K562 (cell line): ENCODE data around the gene ADIG. TPM values are rescaled to one million over a fixed set of nuclear protein-coding genes. Genes with fewer than 3 reads are reported as not detected.
"Not testable (repeated sequence)": the region's sequence is repeated elsewhere in the genome, so short reads cannot be mapped to it uniquely, and the experiment has no call there.

Source experiments
- ATAC-seq: fragments of 200-7000 bp; cut with Tn5 transposase; 3 replicates; pipeline ENCODE4 v1.9.1; 2020; ENCODE audit warnings: moderate library complexity
- BruUV-seq: library from RNA; stranded (reverse); fragments of 400-500 nt; replicated peaks from 2 replicates; lab custom pipeline; 2021; lab: Mats Ljungman, UMichigan
- CTCF ChIA-PET: fragments of 300-600 bp; formaldehyde crosslinking; extraction: SDS; loops from one replicate; lab custom pipeline; 2021; ENCODE audit warnings: low intra/inter-chr PET ratio; lab: Yijun Ruan, JAX
- POLR2A ChIA-PET: fragments of 300-600, 350-650 bp; sonication (Branson Sonifier 250); formaldehyde crosslinking; extraction: SDS; loops from one replicate; lab custom pipeline; 2021; ENCODE audit warnings: antibody characterized with exemption, inconsistent platforms; lab: Yijun Ruan, JAX
- DNase-seq, 4 experiments: peaks; one replicate each; pipeline versions ENCODE4 v3.0.0 to v3.0.0-alpha.2; 2011 to 2018; ENCODE audit warnings: low spot score in 3 of 4, mixed read lengths in 3 of 4; ENCODE audit errors: extremely low read depth in 1 of 4
- FAIRE-seq: peaks from 2 replicates; lab custom pipeline; 2011; peaks lifted over from hg19 to GRCh38; lab: Jason Lieb, UNC
- H2AFZ ChIP-seq: 2 replicates; pipeline ENCODE4 v1.6.0; 2011; ENCODE audit warnings: low read depth, low read length, control low read depth, inconsistent platforms
- H3K27ac ChIP-seq: fragments of 200-600 bp; 3 replicates; pipeline ENCODE4 v1.8.0; 2011; ENCODE audit warnings: low read depth, mild to moderate bottlenecking, control low read depth, inconsistent platforms, low read length, moderate library complexity, mixed read lengths; ENCODE audit errors: extremely low read depth
- H3K27me3 ChIP-seq, 2 experiments: fragments of 300-600 bp in 1 of 2; 2 replicates in 1 of 2; 3 replicates in 1 of 2; pipeline versions ENCODE4 v1.6.0 to v1.8.0; 2011; ENCODE audit warnings: inconsistent platforms in 2 of 2, low read length in 2 of 2, mild to moderate bottlenecking in 1 of 2, mixed read lengths in 1 of 2, moderate library complexity in 1 of 2; ENCODE audit not compliant: control insufficient read depth in 2 of 2, insufficient read depth in 2 of 2
- H3K36me3 ChIP-seq: fragments of 300-600 bp; 3 replicates; pipeline ENCODE4 v1.8.0; 2011; ENCODE audit warnings: mild to moderate bottlenecking, low read length, inconsistent platforms; ENCODE audit not compliant: control insufficient read depth, insufficient read depth
- H3K4me1 ChIP-seq, 2 experiments: fragments of 200-600 bp in 1 of 2; replicated peaks in 1 of 2; 2 replicates in 1 of 2; 3 replicates in 1 of 2; pipeline versions ENCODE4 v1.5.1 to v1.8.0; 2011; ENCODE audit warnings: inconsistent platforms in 2 of 2, low read length in 2 of 2, mild to moderate bottlenecking in 1 of 2, mixed read lengths in 1 of 2, moderate library complexity in 1 of 2; ENCODE audit not compliant: control insufficient read depth in 2 of 2, insufficient read depth in 2 of 2
- H3K4me2 ChIP-seq: 2 replicates; pipeline ENCODE4 v1.6.1; 2011; ENCODE audit warnings: low read length, control low read depth, inconsistent platforms, mixed read lengths; ENCODE audit not compliant: insufficient read depth
- H3K4me3 ChIP-seq: fragments of 200-600 bp; sonication (generic), shearing (Covaris generic); 2 replicates; pipeline ENCODE4 v1.5.1; 2016; ENCODE audit warnings: control low read depth, inconsistent platforms
- H3K79me2 ChIP-seq: fragments of 200-600 bp; 3 replicates; pipeline ENCODE4 v1.8.0; 2011; ENCODE audit warnings: low read length, inconsistent platforms; ENCODE audit not compliant: control insufficient read depth, insufficient read depth
- H3K9ac ChIP-seq, 2 experiments: 2 replicates each; pipeline versions ENCODE4 v1.6.0 to v1.6.1; 2011; ENCODE audit warnings: low read depth in 2 of 2, low read length in 2 of 2, control low read depth in 1 of 2, inconsistent platforms in 1 of 2, mild to moderate bottlenecking in 1 of 2, mixed read lengths in 1 of 2; ENCODE audit not compliant: insufficient read depth in 1 of 2
- H3K9me1 ChIP-seq: one replicate; pipeline ENCODE4 v1.6.0; 2011; ENCODE audit warnings: inconsistent platforms, mild to moderate bottlenecking, low read length, moderate library complexity; ENCODE audit not compliant: control insufficient read depth, insufficient read depth
- H3K9me3 ChIP-seq: replicated peaks from 2 replicates; pipeline ENCODE4 v1.5.1; 2011; ENCODE audit warnings: low read depth, low read length, inconsistent platforms; ENCODE audit not compliant: control insufficient read depth, insufficient read depth
- H4K20me1 ChIP-seq: replicated peaks from 2 replicates; pipeline ENCODE4 v1.6.1; 2011; ENCODE audit warnings: low read length, inconsistent platforms, mixed read lengths; ENCODE audit not compliant: control insufficient read depth, insufficient read depth
- BRD9 ChIP-seq: fragments of 450-650 bp; IDR thresholded peaks from 2 replicates; pipeline ENCODE4 v1.6.1; 2018; ENCODE audit warnings: low read depth; ENCODE audit not compliant: partially characterized antibody
- GATAD2B ChIP-seq: fragments of 450-650 bp; IDR thresholded peaks from 2 replicates; pipeline ENCODE4 v1.6.1; 2017; ENCODE audit warnings: mild to moderate bottlenecking, borderline replicate concordance
- PTTG1 ChIP-seq: fragments of 450-650 bp; IDR thresholded peaks from 2 replicates; pipeline ENCODE4 v1.6.1; 2016; ENCODE audit warnings: low read depth, mild to moderate bottlenecking, missing genetic modification characterization, missing compliant biosample characterization
- SIN3B ChIP-seq: fragments of 450-650 bp; IDR thresholded peaks from 2 replicates; pipeline ENCODE4 v1.6.1; 2017; ENCODE audit warnings: low read depth, mild to moderate bottlenecking, moderate library complexity
- WGBS: fragments of 100-300 bp; shearing (Covaris generic); methylation state at CpG from one replicate; pipeline ENCODE4 v1.1.6; 2016; ENCODE audit warnings: low coverage, mixed read lengths; ENCODE audit not compliant: insufficient coverage; ENCODE audit errors: missing lambda C conversion rate; 5-methylcytosine and 5-hydroxymethylcytosine counted together
- in situ Hi-C: fragments of 300-500 bp; cut with MboI; formaldehyde crosslinking; loops from 4 replicates; pipeline ENCODE4 v1.15.0; 2018; ENCODE audit warnings: inconsistent platforms, mixed read lengths
- intact Hi-C: fragments of 100-400 bp; cut with micrococcal nuclease; formaldehyde crosslinking; loops from 2 replicates; pipeline ENCODE4 v1.14.2; 2022
- polyA plus RNA-seq, 8 experiments: library from polyadenylated mRNA; depleted of rRNA in 4 of 8; stranded (reverse) in 5 of 8; unstranded in 3 of 8; fragments of >200 nt; fragmentation: Nextera tagmentation in 2 of 8; fragmentation: Illumina TruSeq in 1 of 8; extraction: Ambion mirVana in 2 of 8; extraction: Trizol in 1 of 8; gene quantifications; 2 replicates each; pipeline versions ENCODE4 v1.2.1 to v1.2.3, GENCODE V29; 2011 to 2014; ENCODE audit warnings: inconsistent platforms in 1 of 8, missing spikeins in 1 of 8
- total RNA-seq, 7 experiments: library from RNA; depleted of rRNA in 6 of 7; stranded (reverse); fragments of >200 nt in 6 of 7; fragmentation: Illumina TruSeq in 2 of 7; extraction: Trizol in 2 of 7; gene quantifications; 2 replicates each; pipeline versions ENCODE4 v1.2.1 to v1.2.3, GENCODE V29; 2011 to 2021; ENCODE audit warnings: low replicate concordance in 1 of 7
- TF ChIP-seq, protein P1 (sequence below): fragments of 450-650 bp; IDR thresholded peaks from 2 replicates; pipeline ENCODE4 v1.6.1; 2016; ENCODE audit warnings: low read depth
- TF ChIP-seq, protein P2 (sequence below): sonication (generic); IDR thresholded peaks from 2 replicates; pipeline ENCODE4 v1.6.1; 2016

The ADIG gene
- total and polyA plus RNA-seq, 9 of the 15 experiments (the other 6 are each of a cell fraction or from before 2014, with no cell fraction given): not detected

DNA sequence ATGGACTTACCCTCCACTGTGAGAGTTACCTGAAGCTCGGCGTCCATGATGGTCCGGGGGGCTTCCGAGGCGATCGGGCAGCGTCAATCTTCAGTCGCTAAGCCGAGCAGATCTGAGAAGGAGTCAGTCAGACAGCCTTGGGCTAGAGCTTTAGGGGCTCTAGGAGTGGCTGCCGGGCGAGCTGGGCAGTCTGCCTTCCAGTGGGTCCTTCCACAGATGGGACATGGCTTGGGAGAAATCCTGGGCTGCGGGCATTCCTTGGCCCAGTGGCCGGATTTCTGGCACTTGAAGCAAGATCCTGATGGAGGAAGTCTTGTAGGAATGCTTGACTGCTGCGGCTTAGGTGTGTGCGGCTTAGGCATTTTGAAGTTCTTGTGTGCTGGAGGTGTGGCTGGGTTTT lies 14.9 kb downstream of the ADIG start:
- H3K79me2 ChIP-seq, H3K4me3 ChIP-seq, H3K9me1 ChIP-seq, H3K9me3 ChIP-seq, H3K27ac ChIP-seq, POLR2A ChIA-PET, FAIRE-seq, H3K36me3 ChIP-seq, BruUV-seq, in situ Hi-C loops, H4K20me1 ChIP-seq, H2AFZ ChIP-seq, intact Hi-C loops, H3K4me1 ChIP-seq, H3K9ac ChIP-seq, ATAC-seq, CTCF ChIA-PET, H3K4me2 ChIP-seq, DNase-seq: not testable (repeated sequence)
- H3K27me3 ChIP-seq: peaks cover 13 to 27% of the 10 kb centered on the region in 2 experiments; a peak in 4 of 5 replicates
- 16% methylated on average over 8 of the region's 15 CpGs for WGBS

DNA sequence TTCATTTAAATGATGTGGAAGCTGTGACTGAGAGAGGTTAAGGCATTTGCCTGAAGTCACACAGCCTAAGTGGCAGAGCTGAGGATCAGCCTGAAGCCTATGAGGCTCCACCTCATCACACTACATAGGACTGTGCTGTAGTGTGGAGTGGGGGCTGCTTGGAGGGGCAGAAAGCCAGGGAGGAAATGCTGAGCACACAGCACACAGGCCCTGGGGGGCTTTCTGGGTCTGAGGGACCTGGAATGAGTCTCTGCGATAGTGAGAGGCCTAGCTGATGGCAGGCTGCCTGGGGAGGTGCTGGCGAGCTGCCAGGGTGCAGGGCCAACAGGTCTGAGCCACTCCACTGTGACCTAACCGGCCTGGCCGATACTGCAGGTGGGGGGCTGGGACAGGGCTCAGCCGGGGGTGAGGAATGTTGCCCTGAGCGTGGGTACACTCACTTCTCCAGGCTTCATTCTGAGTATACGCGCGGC lies 18.4 kb downstream of the ADIG start:
- Histone ChIP-seq H3K36me3 (no peaks in the 10 kb centered on the region), H3K9me3 (no peaks in the 10 kb centered on the region), H2AFZ (0 out of 2 replicates have a peak overlapping the region, but pooled peaks have one; percentile 39), H3K9me1 (no peaks in the 10 kb centered on the region), H3K4me3 (no peak overlapping the region), H3K4me1 (peaks cover 3 to 12% of the 10 kb centered on the region in 2 experiments; a peak in 4 of 5 replicates), H3K9ac (peak overlapping the region in 1 of 2 experiments; percentile 1; a peak in 1 of 4 replicates), H3K27ac (no peak overlapping the region), H3K79me2 (no peaks in the 10 kb centered on the region), H3K4me2 (no peak overlapping the region), H3K27me3 (peaks cover 22 to 28% of the 10 kb centered on the region in 2 experiments), H4K20me1 (no peaks in the 10 kb centered on the region; the same call in 1 of the 2 replicates)
- FAIRE-seq (no peak), ATAC-seq (peak; percentile 62), DNase-seq (peak; percentile 31 to 47 (median 38))
- intact Hi-C loops: no loop called here
- in situ Hi-C loops: no loop called here
- CTCF ChIA-PET: no interaction called here
- BruUV-seq: no TSS peak
- 9% methylated on average over 9 of the region's 9 CpGs for WGBS
- POLR2A ChIA-PET: interaction anchor here (0.5 kb wide), 1 partner anchor 173 kb away, joined by 3 read pairs; no protein-coding TSS in a partner anchor
- TF ChIP-seq GATAD2B (no peak), PTTG1 (tag) (no peak), SIN3B (no peak), BRD9 (peak; percentile 82)
- TF ChIP-seq, protein P1, sequence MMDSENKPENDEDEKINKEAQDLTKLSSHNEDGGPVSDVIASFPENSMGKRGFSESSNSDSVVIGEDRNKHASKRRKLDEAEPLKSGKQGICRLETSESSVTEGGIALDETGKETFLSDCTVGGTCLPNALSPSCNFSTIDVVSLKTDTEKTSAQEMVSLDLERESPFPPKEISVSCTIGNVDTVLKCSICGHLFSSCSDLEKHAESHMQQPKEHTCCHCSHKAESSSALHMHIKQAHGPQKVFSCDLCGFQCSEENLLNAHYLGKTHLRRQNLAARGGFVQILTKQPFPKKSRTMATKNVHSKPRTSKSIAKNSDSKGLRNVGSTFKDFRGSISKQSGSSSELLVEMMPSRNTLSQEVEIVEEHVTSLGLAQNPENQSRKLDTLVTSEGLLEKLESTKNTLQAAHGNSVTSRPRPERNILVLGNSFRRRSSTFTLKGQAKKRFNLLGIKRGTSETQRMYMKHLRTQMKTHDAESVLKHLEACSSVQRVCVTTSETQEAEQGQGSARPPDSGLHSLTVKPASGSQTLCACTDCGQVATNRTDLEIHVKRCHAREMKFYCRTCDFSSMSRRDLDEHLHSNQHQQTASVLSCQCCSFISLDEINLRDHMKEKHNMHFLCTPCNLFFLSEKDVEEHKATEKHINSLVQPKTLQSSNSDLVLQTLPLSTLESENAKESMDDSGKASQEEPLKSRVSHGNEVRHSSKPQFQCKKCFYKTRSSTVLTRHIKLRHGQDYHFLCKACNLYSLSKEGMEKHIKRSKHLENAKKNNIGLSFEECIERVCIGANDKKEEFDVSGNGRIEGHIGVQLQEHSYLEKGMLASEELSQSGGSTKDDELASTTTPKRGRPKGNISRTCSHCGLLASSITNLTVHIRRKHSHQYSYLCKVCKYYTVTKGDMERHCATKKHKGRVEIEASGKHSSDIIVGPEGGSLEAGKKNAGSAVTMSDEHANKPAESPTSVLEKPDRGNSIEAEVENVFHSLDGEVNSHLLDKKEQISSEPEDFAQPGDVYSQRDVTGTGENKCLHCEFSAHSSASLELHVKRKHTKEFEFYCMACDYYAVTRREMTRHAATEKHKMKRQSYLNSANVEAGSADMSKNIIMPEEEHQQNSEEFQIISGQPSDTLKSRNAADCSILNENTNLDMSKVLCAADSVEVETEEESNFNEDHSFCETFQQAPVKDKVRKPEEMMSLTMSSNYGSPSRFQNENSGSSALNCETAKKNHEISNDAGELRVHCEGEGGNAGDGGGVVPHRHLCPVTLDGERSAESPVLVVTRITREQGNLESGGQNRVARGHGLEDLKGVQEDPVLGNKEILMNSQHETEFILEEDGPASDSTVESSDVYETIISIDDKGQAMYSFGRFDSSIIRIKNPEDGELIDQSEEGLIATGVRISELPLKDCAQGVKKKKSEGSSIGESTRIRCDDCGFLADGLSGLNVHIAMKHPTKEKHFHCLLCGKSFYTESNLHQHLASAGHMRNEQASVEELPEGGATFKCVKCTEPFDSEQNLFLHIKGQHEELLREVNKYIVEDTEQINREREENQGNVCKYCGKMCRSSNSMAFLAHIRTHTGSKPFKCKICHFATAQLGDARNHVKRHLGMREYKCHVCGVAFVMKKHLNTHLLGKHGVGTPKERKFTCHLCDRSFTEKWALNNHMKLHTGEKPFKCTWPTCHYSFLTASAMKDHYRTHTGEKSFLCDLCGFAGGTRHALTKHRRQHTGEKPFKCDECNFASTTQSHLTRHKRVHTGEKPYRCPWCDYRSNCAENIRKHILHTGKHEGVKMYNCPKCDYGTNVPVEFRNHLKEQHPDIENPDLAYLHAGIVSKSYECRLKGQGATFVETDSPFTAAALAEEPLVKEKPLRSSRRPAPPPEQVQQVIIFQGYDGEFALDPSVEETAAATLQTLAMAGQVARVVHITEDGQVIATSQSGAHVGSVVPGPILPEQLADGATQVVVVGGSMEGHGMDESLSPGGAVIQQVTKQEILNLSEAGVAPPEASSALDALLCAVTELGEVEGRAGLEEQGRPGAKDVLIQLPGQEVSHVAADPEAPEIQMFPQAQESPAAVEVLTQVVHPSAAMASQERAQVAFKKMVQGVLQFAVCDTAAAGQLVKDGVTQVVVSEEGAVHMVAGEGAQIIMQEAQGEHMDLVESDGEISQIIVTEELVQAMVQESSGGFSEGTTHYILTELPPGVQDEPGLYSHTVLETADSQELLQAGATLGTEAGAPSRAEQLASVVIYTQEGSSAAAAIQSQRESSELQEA: no peak
- TF ChIP-seq, protein P2, sequence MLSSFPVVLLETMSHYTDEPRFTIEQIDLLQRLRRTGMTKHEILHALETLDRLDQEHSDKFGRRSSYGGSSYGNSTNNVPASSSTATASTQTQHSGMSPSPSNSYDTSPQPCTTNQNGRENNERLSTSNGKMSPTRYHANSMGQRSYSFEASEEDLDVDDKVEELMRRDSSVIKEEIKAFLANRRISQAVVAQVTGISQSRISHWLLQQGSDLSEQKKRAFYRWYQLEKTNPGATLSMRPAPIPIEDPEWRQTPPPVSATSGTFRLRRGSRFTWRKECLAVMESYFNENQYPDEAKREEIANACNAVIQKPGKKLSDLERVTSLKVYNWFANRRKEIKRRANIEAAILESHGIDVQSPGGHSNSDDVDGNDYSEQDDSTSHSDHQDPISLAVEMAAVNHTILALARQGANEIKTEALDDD: no peak
